Calu3 (cell line): ENCODE data around the gene NUP50. TPM values are rescaled to one million over a fixed set of nuclear protein-coding genes. Genes with fewer than 3 reads are reported as not detected.
A peak's percentile ranks its signal among the peaks of the same experiment; 100 is the strongest.

Experiments used
- BruUV-seq: library from RNA; stranded (reverse); fragments of 400-500 nt; replicated peaks from 2 replicates; lab custom pipeline; 2021; lab: Mats Ljungman, UMichigan
- CTCF ChIA-PET: fragments of 300-600 bp; sonication (Branson Sonifier 250); formaldehyde crosslinking; loops from one replicate; lab custom pipeline; 2022; ENCODE audit warnings: antibody characterized with exemption; lab: Charles Lee
- DNase-seq: peaks from one replicate; pipeline ENCODE4 v3.0.0; 2022
- H3K27ac Mint-ChIP-seq: one replicate; pipeline ENCODE4 v1.8.0; 2022; ENCODE audit warnings: mixed read lengths; ENCODE audit not compliant: unreplicated experiment
- H3K27me3 Mint-ChIP-seq: one replicate; pipeline ENCODE4 v1.8.0; 2022; ENCODE audit warnings: mixed read lengths; ENCODE audit not compliant: unreplicated experiment
- H3K36me3 Mint-ChIP-seq: one replicate; pipeline ENCODE4 v1.8.0; 2022; ENCODE audit warnings: mild to moderate bottlenecking, moderate library complexity, mixed read lengths; ENCODE audit not compliant: insufficient read depth, unreplicated experiment
- H3K4me1 Mint-ChIP-seq: one replicate; pipeline ENCODE4 v1.8.0; 2022; ENCODE audit warnings: mild to moderate bottlenecking, low read depth, mixed read lengths; ENCODE audit not compliant: unreplicated experiment
- H3K4me3 Mint-ChIP-seq: one replicate; pipeline ENCODE4 v1.8.0; 2022; ENCODE audit warnings: mild to moderate bottlenecking, low read depth, moderate library complexity, mixed read lengths; ENCODE audit not compliant: unreplicated experiment
- H3K9me3 Mint-ChIP-seq: one replicate; pipeline ENCODE4 v1.8.0; 2022; ENCODE audit warnings: low read depth, mixed read lengths; ENCODE audit not compliant: unreplicated experiment
- intact Hi-C: fragments of 100-400 bp; cut with micrococcal nuclease; formaldehyde crosslinking; loops from one replicate; pipeline ENCODE4 v1.10.0; 2022; ENCODE audit not compliant: unreplicated experiment
- total RNA-seq: library from RNA; stranded (reverse); gene quantifications from 2 replicates; pipeline ENCODE4 v1.2.3, GENCODE V29; 2022
- TF ChIP-seq, protein P1 (sequence below): fragments of 200-600 bp; IDR thresholded peaks from one replicate; pipeline ENCODE4 v1.8.0; 2022; ENCODE audit warnings: antibody characterized with exemption; ENCODE audit not compliant: unreplicated experiment

Gene NUP50
- total RNA-seq, 1 experiment from 2014 or later = 107 TPM

DNA sequence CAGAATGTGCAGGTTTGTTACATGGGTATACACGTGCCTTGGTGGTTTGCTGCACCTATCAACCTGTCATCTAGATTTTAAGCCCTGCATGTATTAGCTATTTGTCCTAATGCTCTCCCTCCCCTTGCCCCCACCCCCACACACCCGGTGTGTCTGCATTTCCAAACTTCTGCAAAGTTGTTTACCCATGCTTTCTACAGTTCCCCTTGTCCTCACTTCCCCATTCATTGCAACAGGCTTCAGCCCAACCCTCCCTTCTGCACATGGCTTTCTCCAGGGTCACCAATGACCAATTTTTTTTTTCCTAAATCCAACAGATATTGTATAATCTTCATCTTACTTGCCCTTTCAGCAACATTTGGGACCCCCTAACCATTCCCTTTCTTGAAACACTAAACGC lies 32.0 kb upstream of the NUP50 start:
- Mint-ChIP-seq H3K9me3 (no peaks in the 10 kb centered on the region), H3K27ac (peak overlapping the region; percentile 7), H3K4me3 (no peak overlapping the region), H3K27me3 (no peaks in the 10 kb centered on the region), H3K4me1 (no peaks in the 10 kb centered on the region), H3K36me3 (peaks cover 13% of the 10 kb centered on the region)
- BruUV-seq = no TSS peak
- DNase-seq = no peak
- CTCF ChIA-PET = interaction anchor here (0.6 kb wide), 1 partner anchor 11 kb away, joined by 3 read pairs; no protein-coding TSS in a partner anchor
- TF ChIP-seq, protein P1, sequence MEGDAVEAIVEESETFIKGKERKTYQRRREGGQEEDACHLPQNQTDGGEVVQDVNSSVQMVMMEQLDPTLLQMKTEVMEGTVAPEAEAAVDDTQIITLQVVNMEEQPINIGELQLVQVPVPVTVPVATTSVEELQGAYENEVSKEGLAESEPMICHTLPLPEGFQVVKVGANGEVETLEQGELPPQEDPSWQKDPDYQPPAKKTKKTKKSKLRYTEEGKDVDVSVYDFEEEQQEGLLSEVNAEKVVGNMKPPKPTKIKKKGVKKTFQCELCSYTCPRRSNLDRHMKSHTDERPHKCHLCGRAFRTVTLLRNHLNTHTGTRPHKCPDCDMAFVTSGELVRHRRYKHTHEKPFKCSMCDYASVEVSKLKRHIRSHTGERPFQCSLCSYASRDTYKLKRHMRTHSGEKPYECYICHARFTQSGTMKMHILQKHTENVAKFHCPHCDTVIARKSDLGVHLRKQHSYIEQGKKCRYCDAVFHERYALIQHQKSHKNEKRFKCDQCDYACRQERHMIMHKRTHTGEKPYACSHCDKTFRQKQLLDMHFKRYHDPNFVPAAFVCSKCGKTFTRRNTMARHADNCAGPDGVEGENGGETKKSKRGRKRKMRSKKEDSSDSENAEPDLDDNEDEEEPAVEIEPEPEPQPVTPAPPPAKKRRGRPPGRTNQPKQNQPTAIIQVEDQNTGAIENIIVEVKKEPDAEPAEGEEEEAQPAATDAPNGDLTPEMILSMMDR = no peak
- intact Hi-C loops = no loop called here

DNA sequence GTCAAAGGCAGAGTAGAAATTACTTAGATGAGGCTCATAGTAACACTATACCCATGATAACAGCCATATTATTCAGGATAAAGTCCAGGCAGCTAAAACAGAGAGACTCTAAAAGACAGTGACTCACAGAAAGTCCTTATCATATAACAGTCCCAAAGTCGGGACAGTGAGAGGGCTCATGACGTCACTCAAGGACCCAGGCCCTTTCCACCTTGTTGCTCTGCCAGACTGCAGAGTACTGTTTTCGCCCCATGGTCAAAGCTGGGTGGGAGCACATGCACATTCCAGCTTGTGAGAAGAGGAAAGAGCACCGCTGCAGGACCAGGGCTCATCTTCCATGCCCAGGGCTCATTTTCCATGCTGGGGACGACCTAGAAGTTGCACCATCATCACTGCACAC lies 29.4 kb upstream of the NUP50 start:
- no peaks in the 10 kb centered on the region for H3K9me3 Mint-ChIP-seq
- DNase-seq = no peak
- no TSS peak for BruUV-seq
- H3K36me3 Mint-ChIP-seq = peaks cover 13% of the 10 kb centered on the region
- TF ChIP-seq, protein P1 = no peak
- no peak overlapping the region for H3K4me3 Mint-ChIP-seq
- no peaks in the 10 kb centered on the region for H3K27me3 Mint-ChIP-seq
- H3K4me1 Mint-ChIP-seq = no peaks in the 10 kb centered on the region
- intact Hi-C loops = no loop called here
- H3K27ac Mint-ChIP-seq = no peak overlapping the region
- CTCF ChIA-PET = no interaction called here

DNA sequence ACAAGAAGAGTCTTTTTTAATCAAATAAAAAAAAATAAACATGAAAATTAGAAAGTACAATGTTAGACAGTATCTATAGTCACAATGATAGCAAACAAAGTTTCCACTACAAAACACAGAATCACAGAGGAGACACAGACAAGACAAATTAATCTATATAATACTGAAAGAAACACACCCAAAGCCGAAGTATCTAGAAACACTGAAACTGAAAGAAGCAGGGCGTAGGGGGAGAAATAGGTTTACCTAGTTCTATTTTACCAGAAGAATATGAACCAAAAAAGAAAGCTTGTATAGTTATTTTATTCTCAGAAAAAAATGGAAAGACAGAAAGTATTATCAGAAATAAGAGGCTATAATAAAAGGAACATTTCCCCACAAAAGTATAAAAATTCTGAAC lies 27.1 kb upstream of the NUP50 start:
- intact Hi-C loops = no loop called here
- no peaks in the 10 kb centered on the region for H3K4me1 Mint-ChIP-seq
- no peak for DNase-seq
- no peak overlapping the region for H3K4me3 Mint-ChIP-seq
- H3K27ac Mint-ChIP-seq = no peak overlapping the region
- CTCF ChIA-PET = no interaction called here
- H3K27me3 Mint-ChIP-seq = no peaks in the 10 kb centered on the region
- peaks cover 8% of the 10 kb centered on the region for H3K36me3 Mint-ChIP-seq
- no TSS peak for BruUV-seq
- TF ChIP-seq, protein P1 = no peak
- no peaks in the 10 kb centered on the region for H3K9me3 Mint-ChIP-seq

DNA sequence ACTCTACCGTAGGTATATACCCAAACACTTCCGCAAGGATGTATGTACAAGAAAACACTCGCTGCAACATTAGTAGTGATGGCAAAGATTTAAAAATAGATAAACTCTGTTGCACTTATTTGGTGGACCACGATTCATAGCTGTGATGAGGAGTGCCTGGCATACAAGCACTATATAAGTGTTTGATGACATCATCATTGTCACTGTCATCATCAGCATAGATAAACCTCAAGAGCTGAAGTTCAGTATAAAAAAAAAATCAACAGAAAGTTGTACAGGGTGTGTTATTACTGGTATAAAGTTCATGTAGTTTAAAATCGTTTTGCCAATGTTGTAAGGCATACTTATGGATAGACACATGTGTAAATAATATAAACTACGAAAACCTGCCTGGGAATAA lies 24.0 kb upstream of the NUP50 start:
- Mint-ChIP-seq H3K4me3 (no peak overlapping the region), H3K27ac (no peak overlapping the region), H3K9me3 (no peaks in the 10 kb centered on the region), H3K4me1 (peaks cover 6% of the 10 kb centered on the region), H3K27me3 (no peaks in the 10 kb centered on the region), H3K36me3 (no peaks in the 10 kb centered on the region)
- intact Hi-C loops = no loop called here
- BruUV-seq = no TSS peak
- no peak for DNase-seq
- CTCF ChIA-PET = no interaction called here
- TF ChIP-seq, protein P1 = no peak
